Posterior cingulate gyrus (tissue), 11 donors: ENCODE data around the gene ACO2.
"Not testable (repeated sequence)": the region's sequence is repeated elsewhere in the genome, so short reads cannot be mapped to it uniquely, and the experiment has no call there.

Experiments
- DNase-seq, 10 donors: peaks; one replicate each; pipeline versions ENCODE4 v3.0.0 to v3.0.0-alpha.2; 2020 to 2021; ENCODE audit warnings: mixed read lengths in 3 of 10
- intact Hi-C: fragments of 100-400 bp; cut with DNase I; formaldehyde crosslinking; loops from one replicate; pipeline ENCODE4 v1.15.1; 2023

ACO2 gene

GRCh38 chr22:41468381-41469217, at the start of gene ACO2, which contains the start of gene PHF5A:
Gene ACO2, plus strand, starts transcription at chr22:41469117. Its CDS starts 30 bp downstream, at chr22:41469147.
Gene PHF5A, minus strand, starts transcription at chr22:41468692. Its CDS starts 39 bp downstream, at chr22:41468653.
- peak; percentile 95 to 100 (median 98) for DNase-seq
- intact Hi-C loops = loop anchor here (1.0 to 10.0 kb wide), 2 partner anchors 20 to 46 kb away; no protein-coding TSS in a partner anchor

- intact Hi-C loops = no loop called here
Measured at GRCh38 chr22:41425660-41426365, 43.1 kb upstream of the ACO2 start.

GRCh38 chr22:41429232-41429950, 39.5 kb upstream of the ACO2 start:
- no peak for DNase-seq
- intact Hi-C loops = no loop called here

More at GRCh38 chr22:41425660-41426365, 43.1 kb upstream of the ACO2 start:
- no peak for DNase-seq

GRCh38 chr22:41429951-41430332, 39.0 kb upstream of the ACO2 start:
- intact Hi-C loops = no loop called here

GRCh38 chr22:41431656-41432055, 37.3 kb upstream of the ACO2 start:
- intact Hi-C loops = no loop called here
- DNase-seq = no peak

More at GRCh38 chr22:41429951-41430332, 39.0 kb upstream of the ACO2 start:
- peak in 1 of 10 donors; percentile 59 for DNase-seq

- DNase-seq, intact Hi-C loops: not testable (repeated sequence)
Measured at GRCh38 chr22:41433480-41433879, 35.4 kb upstream of the ACO2 start.

GRCh38 chr22:41434361-41435003, 34.4 kb upstream of the ACO2 start:
- peak in 1 of 10 donors; percentile 40 for DNase-seq
- intact Hi-C loops = not testable (repeated sequence)

GRCh38 chr22:41435560-41435959, 33.4 kb upstream of the ACO2 start:
- no peak for DNase-seq
- intact Hi-C loops = no loop called here

- intact Hi-C loops = no loop called here
- peak in 1 of 10 donors; percentile 31 for DNase-seq
Measured at GRCh38 chr22:41436322-41437113, 32.4 kb upstream of the ACO2 start.

GRCh38 chr22:41437198-41437597, 31.7 kb upstream of the ACO2 start:
- intact Hi-C loops = no loop called here
- DNase-seq = no peak

GRCh38 chr22:41440511-41440910, 28.4 kb upstream of the ACO2 start:
- intact Hi-C loops, DNase-seq: not testable (repeated sequence)

GRCh38 chr22:41442240-41442792, 26.6 kb upstream of the ACO2 start:
- peak in 1 of 10 donors; percentile 2 for DNase-seq
- intact Hi-C loops = no loop called here

GRCh38 chr22:41444360-41445128, 24.4 kb upstream of the ACO2 start:
- intact Hi-C loops = no loop called here

GRCh38 chr22:41445129-41446056, 23.5 kb upstream of the ACO2 start:
- intact Hi-C loops = no loop called here
- peak in 2 of 10 donors; percentile 73 to 81 for DNase-seq

More at GRCh38 chr22:41444360-41445128, 24.4 kb upstream of the ACO2 start:
- peak; percentile 69 to 98 (median 90) for DNase-seq

- peak in 3 of 10 donors; percentile 31 to 86 (median 76) for DNase-seq
- intact Hi-C loops = no loop called here
Measured at GRCh38 chr22:41446057-41446501, 22.8 kb upstream of the ACO2 start.

- peak; percentile 93 to 99 (median 96) for DNase-seq
- intact Hi-C loops = no loop called here
Measured at GRCh38 chr22:41446639-41447434, 22.1 kb upstream of the ACO2 start, which contains the start of gene TOB2. Gene TOB2, minus strand, starts transcription at chr22:41446801. Its CDS starts 9,456 bp downstream, at chr22:41437345.
